WTC11 (cell line): ENCODE data around the gene SNAP25. TPM values are rescaled to one million over a fixed set of nuclear protein-coding genes. Genes with fewer than 3 reads are reported as not detected.

Experiments used
- ATAC-seq: fragments of 200-7000 bp; cut with Tn5 transposase; 2 replicates; pipeline ENCODE4 v1.10.0; 2021; ENCODE audit warnings: mild to moderate bottlenecking, moderate library complexity
- CTCF ChIA-PET: fragments of 300-600 bp; sonication (Branson Sonifier 250); formaldehyde crosslinking; loops from one replicate; lab custom pipeline; 2021; ENCODE audit warnings: antibody characterized with exemption; lab: Charles Lee
- POLR2A ChIA-PET: fragments of 350-600 bp; sonication (Branson Sonifier 250); formaldehyde crosslinking; loops from one replicate; lab custom pipeline; 2021; ENCODE audit warnings: antibody characterized with exemption; lab: Charles Lee
- DNase-seq: peaks from one replicate; pipeline ENCODE4 v3.0.0; 2021; ENCODE audit warnings: low spot score
- H3K27ac Mint-ChIP-seq: 2 replicates; pipeline ENCODE4 v1.8.0; 2021; ENCODE audit warnings: mixed read lengths
- H3K27me3 Mint-ChIP-seq: 2 replicates; pipeline ENCODE4 v1.8.0; 2021; ENCODE audit warnings: low read depth, mild to moderate bottlenecking, moderate library complexity, mixed read lengths
- H3K36me3 Mint-ChIP-seq: 2 replicates; pipeline ENCODE4 v1.8.0; 2021; ENCODE audit warnings: mixed read lengths
- H3K4me1 Mint-ChIP-seq: 2 replicates; pipeline ENCODE4 v1.8.0; 2022; ENCODE audit warnings: mixed read lengths
- H3K4me3 Mint-ChIP-seq: 2 replicates; pipeline ENCODE4 v1.8.0; 2021; ENCODE audit warnings: mild to moderate bottlenecking, moderate library complexity, mixed read lengths
- H3K9me3 Mint-ChIP-seq: 2 replicates; pipeline ENCODE4 v1.8.0; 2021; ENCODE audit warnings: mixed read lengths
- ATF1 ChIP-seq: sonication (generic); formaldehyde crosslinking; IDR thresholded peaks from 2 replicates; pipeline ENCODE4 v1.8.1; 2023; ENCODE audit warnings: mild to moderate bottlenecking, moderate library complexity, missing genetic modification reagents
- EMX1 ChIP-seq: fragments of 250-450 bp; sonication (Bioruptor Pico); IDR thresholded peaks from 2 replicates; pipeline ENCODE4 v1.8.0; 2021; ENCODE audit warnings: mild to moderate bottlenecking
- FOXJ3 ChIP-seq: sonication (generic); formaldehyde crosslinking; IDR thresholded peaks from 2 replicates; pipeline ENCODE4 v1.9.0; 2021; ENCODE audit warnings: missing genetic modification reagents, mild to moderate bottlenecking, borderline replicate concordance
- IRF2 ChIP-seq: sonication (generic); formaldehyde crosslinking; IDR thresholded peaks from 2 replicates; pipeline ENCODE4 v1.8.0; 2022; ENCODE audit warnings: low read depth, missing genetic modification reagents, borderline replicate concordance
- JAZF1 ChIP-seq: fragments of 250-450 bp; sonication (Bioruptor Pico); IDR thresholded peaks from 2 replicates; pipeline ENCODE4 v1.9.0; 2021; ENCODE audit warnings: moderate library complexity, mild to moderate bottlenecking, inconsistent platforms
- SMAD4 ChIP-seq: sonication (generic); formaldehyde crosslinking; IDR thresholded peaks from 2 replicates; pipeline ENCODE4 v1.8.0; 2022; ENCODE audit warnings: mild to moderate bottlenecking, missing genetic modification reagents
- SP1 ChIP-seq: sonication (generic); formaldehyde crosslinking; conservative IDR thresholded peaks from 2 replicates; pipeline ENCODE4 v1.8.1; 2022; ENCODE audit warnings: missing genetic modification reagents
- TEAD4 ChIP-seq: sonication (generic); formaldehyde crosslinking; IDR thresholded peaks from 2 replicates; pipeline ENCODE4 v1.8.0; 2022; ENCODE audit warnings: mild to moderate bottlenecking, missing genetic modification reagents
- TP53 ChIP-seq: sonication (generic); formaldehyde crosslinking; IDR thresholded peaks from 2 replicates; pipeline ENCODE4 v1.8.1; 2023; ENCODE audit warnings: mild to moderate bottlenecking, missing genetic modification reagents
- ZBTB21 ChIP-seq: sonication (generic); formaldehyde crosslinking; IDR thresholded peaks from 2 replicates; pipeline ENCODE4 v1.8.1; 2023; ENCODE audit warnings: mild to moderate bottlenecking, missing genetic modification reagents, borderline replicate concordance
- ZNF121 ChIP-seq: sonication (generic); formaldehyde crosslinking; IDR thresholded peaks from 2 replicates; pipeline ENCODE4 v1.8.0; 2023; ENCODE audit warnings: missing genetic modification reagents
- total RNA-seq: library from RNA; stranded (reverse); gene quantifications from 3 replicates; pipeline ENCODE4 v1.2.3, GENCODE V29; 2021
- TF ChIP-seq, protein P1 (sequence below): sonication (generic); formaldehyde crosslinking; IDR thresholded peaks from 2 replicates; pipeline ENCODE4 v1.8.1; 2022; ENCODE audit warnings: mild to moderate bottlenecking, missing genetic modification reagents, moderate library complexity, borderline replicate concordance
- TF ChIP-seq, protein P2 (sequence below): sonication (generic); formaldehyde crosslinking; IDR thresholded peaks from 2 replicates; pipeline ENCODE4 v1.8.1; 2023; ENCODE audit warnings: mild to moderate bottlenecking, moderate library complexity, missing genetic modification reagents
- TF ChIP-seq, protein P3 (sequence below): fragments of 250-450 bp; sonication (Bioruptor Pico); IDR thresholded peaks from 2 replicates; pipeline ENCODE4 v1.9.0; 2021; ENCODE audit warnings: moderate library complexity, mild to moderate bottlenecking, inconsistent platforms, borderline replicate concordance
- TF ChIP-seq, protein P4 (sequence below): sonication (generic); formaldehyde crosslinking; IDR thresholded peaks from 2 replicates; pipeline ENCODE4 v1.8.1; 2022; ENCODE audit warnings: low read depth, mild to moderate bottlenecking, moderate library complexity, missing genetic modification reagents, borderline replicate concordance
- TF ChIP-seq, protein P5 (sequence below): sonication (generic); formaldehyde crosslinking; conservative IDR thresholded peaks from 2 replicates; pipeline ENCODE4 v1.8.1; 2023; ENCODE audit warnings: mild to moderate bottlenecking, low read depth, missing genetic modification reagents, moderate library complexity
- TF ChIP-seq, protein P6 (sequence below): sonication (generic); formaldehyde crosslinking; IDR thresholded peaks from 2 replicates; pipeline ENCODE4 v1.8.0; 2023; ENCODE audit warnings: mild to moderate bottlenecking, missing genetic modification reagents
- TF ChIP-seq, protein P7 (sequence below): sonication (generic); formaldehyde crosslinking; IDR thresholded peaks from 2 replicates; pipeline ENCODE4 v1.8.0; 2023; ENCODE audit warnings: missing genetic modification reagents, mild to moderate bottlenecking, borderline replicate concordance

SNAP25 gene
- total RNA-seq, 1 experiment from 2014 or later = 0.72 TPM

DNA sequence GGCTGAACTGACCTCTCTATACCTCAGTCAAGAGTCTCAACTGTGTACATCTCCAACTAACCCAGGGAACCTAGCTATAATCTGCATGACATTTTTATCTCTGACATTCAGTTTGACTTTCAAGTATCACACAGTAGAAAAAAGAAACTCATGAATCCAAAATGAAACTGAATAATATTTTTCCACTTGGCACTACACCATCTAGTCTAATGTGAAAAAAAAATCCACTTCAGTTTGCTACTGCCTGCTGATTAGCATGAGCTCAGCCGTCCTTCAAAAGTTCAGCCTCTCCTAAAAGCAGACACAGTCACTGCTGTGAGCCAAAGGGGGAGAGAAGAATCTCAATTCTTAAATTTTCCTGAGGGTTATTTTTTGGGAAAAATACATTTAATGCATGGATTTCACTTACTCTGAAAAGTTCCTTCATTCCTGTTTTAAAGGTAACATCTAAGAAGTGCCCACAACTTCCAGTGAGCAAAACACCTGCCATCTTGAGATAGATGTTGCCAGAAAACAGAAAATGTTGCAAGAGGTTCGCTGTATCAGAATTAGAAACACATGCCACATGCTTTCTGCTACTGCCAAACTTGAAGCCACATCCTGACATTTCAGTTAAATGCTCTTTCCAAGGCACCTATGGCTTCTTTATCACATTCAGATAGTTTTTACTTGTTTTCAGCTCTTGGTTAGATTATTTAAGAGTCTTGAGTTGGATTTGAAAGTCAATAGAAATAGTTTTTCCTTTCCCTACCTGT is 120.0 kb downstream of the SNAP25 start (continued):
- TF ChIP-seq, protein P1, sequence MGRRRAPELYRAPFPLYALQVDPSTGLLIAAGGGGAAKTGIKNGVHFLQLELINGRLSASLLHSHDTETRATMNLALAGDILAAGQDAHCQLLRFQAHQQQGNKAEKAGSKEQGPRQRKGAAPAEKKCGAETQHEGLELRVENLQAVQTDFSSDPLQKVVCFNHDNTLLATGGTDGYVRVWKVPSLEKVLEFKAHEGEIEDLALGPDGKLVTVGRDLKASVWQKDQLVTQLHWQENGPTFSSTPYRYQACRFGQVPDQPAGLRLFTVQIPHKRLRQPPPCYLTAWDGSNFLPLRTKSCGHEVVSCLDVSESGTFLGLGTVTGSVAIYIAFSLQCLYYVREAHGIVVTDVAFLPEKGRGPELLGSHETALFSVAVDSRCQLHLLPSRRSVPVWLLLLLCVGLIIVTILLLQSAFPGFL (CRISPR knock-in tag) = no peak
- no peak for TF ChIP-seq SMAD4 (CRISPR knock-in tag)
- TF ChIP-seq, protein P2, sequence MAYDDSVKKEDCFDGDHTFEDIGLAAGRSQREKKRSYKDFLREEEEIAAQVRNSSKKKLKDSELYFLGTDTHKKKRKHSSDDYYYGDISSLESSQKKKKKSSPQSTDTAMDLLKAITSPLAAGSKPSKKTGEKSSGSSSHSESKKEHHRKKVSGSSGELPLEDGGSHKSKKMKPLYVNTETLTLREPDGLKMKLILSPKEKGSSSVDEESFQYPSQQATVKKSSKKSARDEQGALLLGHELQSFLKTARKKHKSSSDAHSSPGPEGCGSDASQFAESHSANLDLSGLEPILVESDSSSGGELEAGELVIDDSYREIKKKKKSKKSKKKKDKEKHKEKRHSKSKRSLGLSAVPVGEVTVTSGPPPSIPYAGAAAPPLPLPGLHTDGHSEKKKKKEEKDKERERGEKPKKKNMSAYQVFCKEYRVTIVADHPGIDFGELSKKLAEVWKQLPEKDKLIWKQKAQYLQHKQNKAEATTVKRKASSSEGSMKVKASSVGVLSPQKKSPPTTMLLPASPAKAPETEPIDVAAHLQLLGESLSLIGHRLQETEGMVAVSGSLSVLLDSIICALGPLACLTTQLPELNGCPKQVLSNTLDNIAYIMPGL = no peak
- TF ChIP-seq IRF2 = no peak
- TF ChIP-seq FOXJ3 (CRISPR knock-in tag) = no peak
- TF ChIP-seq, protein P3, sequence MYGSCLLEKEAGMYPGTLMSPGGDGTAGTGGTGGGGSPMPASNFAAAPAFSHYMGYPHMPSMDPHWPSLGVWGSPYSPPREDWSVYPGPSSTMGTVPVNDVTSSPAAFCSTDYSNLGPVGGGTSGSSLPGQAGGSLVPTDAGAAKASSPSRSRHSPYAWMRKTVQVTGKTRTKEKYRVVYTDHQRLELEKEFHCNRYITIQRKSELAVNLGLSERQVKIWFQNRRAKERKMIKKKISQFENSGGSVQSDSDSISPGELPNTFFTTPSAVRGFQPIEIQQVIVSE (CRISPR knock-in tag) = no peak
- TF ChIP-seq, protein P4, sequence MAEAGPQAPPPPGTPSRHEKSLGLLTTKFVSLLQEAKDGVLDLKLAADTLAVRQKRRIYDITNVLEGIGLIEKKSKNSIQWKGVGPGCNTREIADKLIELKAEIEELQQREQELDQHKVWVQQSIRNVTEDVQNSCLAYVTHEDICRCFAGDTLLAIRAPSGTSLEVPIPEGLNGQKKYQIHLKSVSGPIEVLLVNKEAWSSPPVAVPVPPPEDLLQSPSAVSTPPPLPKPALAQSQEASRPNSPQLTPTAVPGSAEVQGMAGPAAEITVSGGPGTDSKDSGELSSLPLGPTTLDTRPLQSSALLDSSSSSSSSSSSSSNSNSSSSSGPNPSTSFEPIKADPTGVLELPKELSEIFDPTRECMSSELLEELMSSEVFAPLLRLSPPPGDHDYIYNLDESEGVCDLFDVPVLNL (CRISPR knock-in tag) = no peak
- TF ChIP-seq, protein P5, sequence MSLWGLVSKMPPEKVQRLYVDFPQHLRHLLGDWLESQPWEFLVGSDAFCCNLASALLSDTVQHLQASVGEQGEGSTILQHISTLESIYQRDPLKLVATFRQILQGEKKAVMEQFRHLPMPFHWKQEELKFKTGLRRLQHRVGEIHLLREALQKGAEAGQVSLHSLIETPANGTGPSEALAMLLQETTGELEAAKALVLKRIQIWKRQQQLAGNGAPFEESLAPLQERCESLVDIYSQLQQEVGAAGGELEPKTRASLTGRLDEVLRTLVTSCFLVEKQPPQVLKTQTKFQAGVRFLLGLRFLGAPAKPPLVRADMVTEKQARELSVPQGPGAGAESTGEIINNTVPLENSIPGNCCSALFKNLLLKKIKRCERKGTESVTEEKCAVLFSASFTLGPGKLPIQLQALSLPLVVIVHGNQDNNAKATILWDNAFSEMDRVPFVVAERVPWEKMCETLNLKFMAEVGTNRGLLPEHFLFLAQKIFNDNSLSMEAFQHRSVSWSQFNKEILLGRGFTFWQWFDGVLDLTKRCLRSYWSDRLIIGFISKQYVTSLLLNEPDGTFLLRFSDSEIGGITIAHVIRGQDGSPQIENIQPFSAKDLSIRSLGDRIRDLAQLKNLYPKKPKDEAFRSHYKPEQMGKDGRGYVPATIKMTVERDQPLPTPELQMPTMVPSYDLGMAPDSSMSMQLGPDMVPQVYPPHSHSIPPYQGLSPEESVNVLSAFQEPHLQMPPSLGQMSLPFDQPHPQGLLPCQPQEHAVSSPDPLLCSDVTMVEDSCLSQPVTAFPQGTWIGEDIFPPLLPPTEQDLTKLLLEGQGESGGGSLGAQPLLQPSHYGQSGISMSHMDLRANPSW = no peak
- no peak for TF ChIP-seq JAZF1 (CRISPR knock-in tag)
- TF ChIP-seq, protein P6, sequence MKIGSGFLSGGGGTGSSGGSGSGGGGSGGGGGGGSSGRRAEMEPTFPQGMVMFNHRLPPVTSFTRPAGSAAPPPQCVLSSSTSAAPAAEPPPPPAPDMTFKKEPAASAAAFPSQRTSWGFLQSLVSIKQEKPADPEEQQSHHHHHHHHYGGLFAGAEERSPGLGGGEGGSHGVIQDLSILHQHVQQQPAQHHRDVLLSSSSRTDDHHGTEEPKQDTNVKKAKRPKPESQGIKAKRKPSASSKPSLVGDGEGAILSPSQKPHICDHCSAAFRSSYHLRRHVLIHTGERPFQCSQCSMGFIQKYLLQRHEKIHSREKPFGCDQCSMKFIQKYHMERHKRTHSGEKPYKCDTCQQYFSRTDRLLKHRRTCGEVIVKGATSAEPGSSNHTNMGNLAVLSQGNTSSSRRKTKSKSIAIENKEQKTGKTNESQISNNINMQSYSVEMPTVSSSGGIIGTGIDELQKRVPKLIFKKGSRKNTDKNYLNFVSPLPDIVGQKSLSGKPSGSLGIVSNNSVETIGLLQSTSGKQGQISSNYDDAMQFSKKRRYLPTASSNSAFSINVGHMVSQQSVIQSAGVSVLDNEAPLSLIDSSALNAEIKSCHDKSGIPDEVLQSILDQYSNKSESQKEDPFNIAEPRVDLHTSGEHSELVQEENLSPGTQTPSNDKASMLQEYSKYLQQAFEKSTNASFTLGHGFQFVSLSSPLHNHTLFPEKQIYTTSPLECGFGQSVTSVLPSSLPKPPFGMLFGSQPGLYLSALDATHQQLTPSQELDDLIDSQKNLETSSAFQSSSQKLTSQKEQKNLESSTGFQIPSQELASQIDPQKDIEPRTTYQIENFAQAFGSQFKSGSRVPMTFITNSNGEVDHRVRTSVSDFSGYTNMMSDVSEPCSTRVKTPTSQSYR (CRISPR knock-in tag) = no peak

DNA sequence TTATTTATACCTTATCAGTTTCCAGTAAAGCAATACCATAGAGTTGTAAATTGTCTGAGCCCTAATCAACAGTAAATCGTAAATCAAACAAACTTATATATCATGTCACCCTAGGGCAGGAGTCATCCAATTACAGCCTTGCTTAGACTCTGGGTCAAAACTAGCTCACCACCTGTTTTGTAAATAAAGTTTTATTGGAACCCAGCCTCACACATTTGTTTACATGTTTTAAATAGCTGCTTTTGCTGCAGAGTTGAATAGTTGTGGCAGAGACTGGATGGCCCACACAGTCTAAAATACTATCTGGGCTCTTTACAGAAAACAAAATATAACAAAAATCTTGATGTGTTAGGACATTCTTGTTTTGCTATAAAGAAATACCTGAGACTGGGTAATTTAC is 121.0 kb downstream of the SNAP25 start:
- POLR2A ChIA-PET = no interaction called here
- DNase-seq = no peak
- no peak for ATAC-seq
- H3K9me3 Mint-ChIP-seq = peaks cover 17% of the 10 kb centered on the region
- peaks cover 9% of the 10 kb centered on the region for H3K36me3 Mint-ChIP-seq
- H3K27me3 Mint-ChIP-seq = no peaks in the 10 kb centered on the region
- H3K27ac Mint-ChIP-seq = no peak overlapping the region
- H3K4me3 Mint-ChIP-seq = no peak overlapping the region
- H3K4me1 Mint-ChIP-seq = no peaks in the 10 kb centered on the region; the same call in 1 of the 2 replicates
- CTCF ChIA-PET = no interaction called here
- TF ChIP-seq ZBTB21 (no peak), ATF1 (no peak), TP53 (CRISPR knock-in tag) (no peak), ZNF121 (CRISPR knock-in tag) (no peak), TEAD4 (CRISPR knock-in tag) (no peak), SP1 (no peak), SMAD4 (CRISPR knock-in tag) (no peak), EMX1 (no peak)
- TF ChIP-seq, protein P7, sequence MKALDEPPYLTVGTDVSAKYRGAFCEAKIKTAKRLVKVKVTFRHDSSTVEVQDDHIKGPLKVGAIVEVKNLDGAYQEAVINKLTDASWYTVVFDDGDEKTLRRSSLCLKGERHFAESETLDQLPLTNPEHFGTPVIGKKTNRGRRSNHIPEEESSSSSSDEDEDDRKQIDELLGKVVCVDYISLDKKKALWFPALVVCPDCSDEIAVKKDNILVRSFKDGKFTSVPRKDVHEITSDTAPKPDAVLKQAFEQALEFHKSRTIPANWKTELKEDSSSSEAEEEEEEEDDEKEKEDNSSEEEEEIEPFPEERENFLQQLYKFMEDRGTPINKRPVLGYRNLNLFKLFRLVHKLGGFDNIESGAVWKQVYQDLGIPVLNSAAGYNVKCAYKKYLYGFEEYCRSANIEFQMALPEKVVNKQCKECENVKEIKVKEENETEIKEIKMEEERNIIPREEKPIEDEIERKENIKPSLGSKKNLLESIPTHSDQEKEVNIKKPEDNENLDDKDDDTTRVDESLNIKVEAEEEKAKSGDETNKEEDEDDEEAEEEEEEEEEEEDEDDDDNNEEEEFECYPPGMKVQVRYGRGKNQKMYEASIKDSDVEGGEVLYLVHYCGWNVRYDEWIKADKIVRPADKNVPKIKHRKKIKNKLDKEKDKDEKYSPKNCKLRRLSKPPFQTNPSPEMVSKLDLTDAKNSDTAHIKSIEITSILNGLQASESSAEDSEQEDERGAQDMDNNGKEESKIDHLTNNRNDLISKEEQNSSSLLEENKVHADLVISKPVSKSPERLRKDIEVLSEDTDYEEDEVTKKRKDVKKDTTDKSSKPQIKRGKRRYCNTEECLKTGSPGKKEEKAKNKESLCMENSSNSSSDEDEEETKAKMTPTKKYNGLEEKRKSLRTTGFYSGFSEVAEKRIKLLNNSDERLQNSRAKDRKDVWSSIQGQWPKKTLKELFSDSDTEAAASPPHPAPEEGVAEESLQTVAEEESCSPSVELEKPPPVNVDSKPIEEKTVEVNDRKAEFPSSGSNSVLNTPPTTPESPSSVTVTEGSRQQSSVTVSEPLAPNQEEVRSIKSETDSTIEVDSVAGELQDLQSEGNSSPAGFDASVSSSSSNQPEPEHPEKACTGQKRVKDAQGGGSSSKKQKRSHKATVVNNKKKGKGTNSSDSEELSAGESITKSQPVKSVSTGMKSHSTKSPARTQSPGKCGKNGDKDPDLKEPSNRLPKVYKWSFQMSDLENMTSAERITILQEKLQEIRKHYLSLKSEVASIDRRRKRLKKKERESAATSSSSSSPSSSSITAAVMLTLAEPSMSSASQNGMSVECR (CRISPR knock-in tag) = no peak
- TF ChIP-seq, protein P2 = no peak
